Peyer's patch (tissue), 4 donors: ENCODE data around the gene PEF1.

Experiments
- CTCF ChIP-seq, 6 experiments: fragments of 450-650 bp in 4 of 6; fragments of 200-600 bp in 2 of 6; sonication (generic) in 1 of 6; IDR thresholded peaks; one replicate each; pipeline ENCODE4 v1.5.1; 2017 to 2019; ENCODE audit warnings: antibody characterized with exemption in 6 of 6, mild to moderate bottlenecking in 3 of 6, moderate library complexity in 1 of 6
- POLR2A ChIP-seq, 2 donors: fragments of 450-650 bp; IDR thresholded peaks; one replicate each; pipeline ENCODE4 v1.5.1; 2017; ENCODE audit warnings: antibody characterized with exemption in 2 of 2, mild to moderate bottlenecking in 2 of 2, moderate library complexity in 2 of 2

- TF ChIP-seq CTCF (IDR thresholded peaks at IDR 0.05) (no peak), POLR2A (IDR thresholded peaks at IDR 0.05) (no peak)
These were observed 52.5 kb downstream of the PEF1 start for GRCh38 chr1:31592132-31592531.
